Cardiac muscle cell (in vitro differentiated cells and primary cell): ENCODE results near the gene STARD5. TPM values are rescaled to one million over a fixed set of nuclear protein-coding genes. Genes with fewer than 3 reads are reported as not detected.

Source experiments
- DNase-seq, 2 donors: peaks; one replicate each; pipeline versions ENCODE4 v3.0.0 to v3.0.0-alpha.2; 2010 to 2017; ENCODE audit warnings: low read depth in 1 of 2, low spot score in 1 of 2
- H3K27ac ChIP-seq: fragments of 200-600 bp; sonication (generic); 2 replicates; pipeline ENCODE4 v1.5.1; 2016
- H3K27me3 ChIP-seq: fragments of 200-600 bp; sonication (generic); 2 replicates; pipeline ENCODE4 v1.6.0; 2016; ENCODE audit warnings: control low read depth
- H3K36me3 ChIP-seq: fragments of 200-600 bp; sonication (generic); 2 replicates; pipeline ENCODE4 v1.5.1; 2016; ENCODE audit warnings: control low read depth
- H3K4me1 ChIP-seq: fragments of 200-600 bp; sonication (generic); 2 replicates; pipeline ENCODE4 v1.8.1; 2017; ENCODE audit warnings: low read depth, mild to moderate bottlenecking, mixed run types
- H3K4me3 ChIP-seq: fragments of 200-600 bp; sonication (generic); 2 replicates; pipeline ENCODE4 v1.5.1; 2016; ENCODE audit warnings: mild to moderate bottlenecking
- H3K9me3 ChIP-seq: fragments of 200-600 bp; sonication (generic); 2 replicates; pipeline ENCODE4 v1.5.1; 2017; ENCODE audit warnings: low read depth, mild to moderate bottlenecking, control low read depth
- CTCF ChIP-seq: IDR thresholded peaks from 2 replicates; pipeline ENCODE4 v1.5.1; 2012; ENCODE audit warnings: low read depth, mild to moderate bottlenecking, low read length
- polyA plus RNA-seq: library from polyadenylated mRNA; unstranded; fragments of >200 nt; fragmentation: Nextera tagmentation; extraction: Ambion mirVana; gene quantifications from 2 replicates; pipeline ENCODE4 v1.2.1, GENCODE V29; 2016
- total RNA-seq: library from RNA; depleted of rRNA; stranded (reverse); fragments of >200 nt; gene quantifications from 2 replicates; pipeline ENCODE4 v1.2.3, GENCODE V29; 2016

Gene STARD5
- total and polyA plus RNA-seq, 2 experiments from 2014 or later: 2.1 to 2.2 TPM

- TF ChIP-seq CTCF: no peak
- Histone ChIP-seq H3K27ac (no peak overlapping the region), H3K36me3 (no peaks in the 10 kb centered on the region), H3K27me3 (no peaks in the 10 kb centered on the region), H3K4me3 (no peak overlapping the region), H3K9me3 (no peaks in the 10 kb centered on the region), H3K4me1 (no peaks in the 10 kb centered on the region)
- DNase-seq: no peak
Measured at GRCh38 chr15:81341351-81341750, 17.4 kb upstream of the STARD5 start.

- no peak for TF ChIP-seq CTCF
- H3K4me1 ChIP-seq: no peaks in the 10 kb centered on the region
- H3K36me3 ChIP-seq: no peaks in the 10 kb centered on the region
- DNase-seq: no peak
- H3K27ac ChIP-seq: no peak overlapping the region
- H3K4me3 ChIP-seq: no peak overlapping the region
- no peaks in the 10 kb centered on the region for H3K27me3 ChIP-seq
- H3K9me3 ChIP-seq: no peaks in the 10 kb centered on the region
Measured at GRCh38 chr15:81339851-81340250, 15.9 kb upstream of the STARD5 start.

- Histone ChIP-seq H3K9me3 (no peaks in the 10 kb centered on the region), H3K27me3 (no peaks in the 10 kb centered on the region), H3K4me3 (no peak overlapping the region), H3K36me3 (no peaks in the 10 kb centered on the region), H3K27ac (no peak overlapping the region), H3K4me1 (no peaks in the 10 kb centered on the region)
- no peak for TF ChIP-seq CTCF
- DNase-seq: no peak
Measured at GRCh38 chr15:81339321-81339720, 15.4 kb upstream of the STARD5 start.

GRCh38 chr15:81338170-81339007 lies 14.4 kb upstream of the STARD5 start:
- H3K36me3 ChIP-seq: no peaks in the 10 kb centered on the region
- no peaks in the 10 kb centered on the region for H3K4me1 ChIP-seq
- TF ChIP-seq CTCF: no peak
- H3K9me3 ChIP-seq: no peaks in the 10 kb centered on the region
- H3K27ac ChIP-seq: no peak overlapping the region
- DNase-seq: peak in 1 of 2 donors; percentile 90
- no peak overlapping the region for H3K4me3 ChIP-seq
- no peaks in the 10 kb centered on the region for H3K27me3 ChIP-seq

GRCh38 chr15:81337713-81338157 lies 13.8 kb upstream of the STARD5 start:
- H3K27me3 ChIP-seq: no peaks in the 10 kb centered on the region
- H3K4me3 ChIP-seq: no peak overlapping the region
- no peak overlapping the region for H3K27ac ChIP-seq
- no peak for TF ChIP-seq CTCF
- no peaks in the 10 kb centered on the region for H3K36me3 ChIP-seq
- DNase-seq: peak in 1 of 2 donors; percentile 46
- no peaks in the 10 kb centered on the region for H3K4me1 ChIP-seq
- no peaks in the 10 kb centered on the region for H3K9me3 ChIP-seq
